Tibial nerve (tissue), 4 donors: Measurements from ENCODE around the gene CLASP2. TPM values are rescaled to one million over a fixed set of nuclear protein-coding genes. Genes with fewer than 3 reads are reported as not detected.

Source experiments
- DNase-seq, 2 donors: peaks; one replicate each; pipeline ENCODE4 v3.0.0-alpha.2; 2019; ENCODE audit warnings: low spot score in 2 of 2
- H3K27ac ChIP-seq, 4 donors: fragments of 200-600 bp; sonication (generic) in 3 of 4; one replicate each; pipeline ENCODE4 v1.5.1; 2017 to 2019; ENCODE audit warnings: mild to moderate bottlenecking in 1 of 4
- H3K27me3 ChIP-seq, 2 donors: fragments of 200-600 bp; sonication (generic) in 1 of 2; one replicate each; pipeline versions ENCODE4 v1.5.1 to v1.6.0; 2017 to 2019
- H3K36me3 ChIP-seq, 3 donors: fragments of 200-600 bp; sonication (generic); one replicate each; pipeline ENCODE4 v1.5.1; 2018 to 2019
- H3K4me1 ChIP-seq, 4 donors: fragments of 200-600 bp; sonication (generic) in 3 of 4; one replicate each; pipeline ENCODE4 v1.5.1; 2017 to 2019
- H3K4me3 ChIP-seq, 4 donors: fragments of 200-600 bp; sonication (generic) in 3 of 4; one replicate each; pipeline ENCODE4 v1.5.1; 2017 to 2019; ENCODE audit warnings: mild to moderate bottlenecking in 1 of 4, moderate library complexity in 1 of 4
- H3K9me3 ChIP-seq, 4 donors: fragments of 200-600 bp; sonication (generic) in 3 of 4; one replicate each; pipeline ENCODE4 v1.5.1; 2017 to 2019
- CTCF ChIP-seq, 5 experiments: fragments of 200-600 bp in 3 of 5; fragments of 450-650 bp in 2 of 5; sonication (generic) in 3 of 5; IDR thresholded peaks; one replicate each; pipeline ENCODE4 v1.5.1; 2016 to 2019; ENCODE audit warnings: antibody characterized with exemption in 5 of 5, mild to moderate bottlenecking in 3 of 5, moderate library complexity in 2 of 5
- EP300 ChIP-seq, 2 donors: sonication (generic); formaldehyde crosslinking; IDR thresholded peaks; one replicate each; pipeline ENCODE4 v1.6.1; 2017; ENCODE audit warnings: antibody characterized with exemption in 2 of 2, mild to moderate bottlenecking in 1 of 2
- POLR2A ChIP-seq, 2 donors: fragments of 450-650 bp; IDR thresholded peaks; one replicate each; pipeline ENCODE4 v1.6.1; 2017; ENCODE audit warnings: antibody characterized with exemption in 2 of 2, mild to moderate bottlenecking in 2 of 2, moderate library complexity in 2 of 2
- WGBS, 2 donors: methylation state at CpG; one replicate each; pipeline ENCODE4 v1.1.5; 2018; 5-methylcytosine and 5-hydroxymethylcytosine counted together
- total RNA-seq, 4 donors: library from RNA; depleted of rRNA; stranded (reverse); fragments of >200 nt; gene quantifications; one replicate each; pipeline ENCODE4 v1.1.0, GENCODE V29; 2016

CLASP2 gene
- total RNA-seq, 4 donors from 2014 or later: 95.1 to 161 (median 106) TPM

- 81 to 83% methylated on average over 2 of the region's 2 CpGs for WGBS, 2 donors
- Histone ChIP-seq H3K9me3 (no peaks in the 10 kb centered on the region), H3K27ac (no peak overlapping the region), H3K27me3 (no peaks in the 10 kb centered on the region), H3K4me1 (peaks cover 0 to 40% (median 4%) of the 10 kb centered on the region in 4 donors), H3K4me3 (no peak overlapping the region), H3K36me3 (peaks cover 0 to 26% (median 0%) of the 10 kb centered on the region in 3 donors)
- no peak for TF ChIP-seq POLR2A (IDR thresholded peaks at IDR 0.05)
- no peak for TF ChIP-seq CTCF (IDR thresholded peaks at IDR 0.05)
- no peak for TF ChIP-seq EP300 (IDR thresholded peaks at IDR 0.05)
- no peak for DNase-seq
Measured at GRCh38 chr3:33642806-33643205, 75.2 kb downstream of the CLASP2 start.

GRCh38 chr3:33639889-33640288 is 78.2 kb downstream of the CLASP2 start:
- 84 to 88% methylated on average over 2 of the region's 2 CpGs for WGBS, 2 donors
- Histone ChIP-seq H3K9me3 (no peaks in the 10 kb centered on the region), H3K4me3 (no peak overlapping the region), H3K4me1 (peaks cover 0 to 36% (median 0%) of the 10 kb centered on the region in 4 donors), H3K27ac (no peak overlapping the region), H3K27me3 (no peaks in the 10 kb centered on the region), H3K36me3 (peaks cover 0 to 25% (median 0%) of the 10 kb centered on the region in 3 donors)
- no peak for TF ChIP-seq POLR2A (IDR thresholded peaks at IDR 0.05)
- no peak for TF ChIP-seq EP300 (IDR thresholded peaks at IDR 0.05)
- DNase-seq: no peak

GRCh38 chr3:33637482-33637881 is 80.6 kb downstream of the CLASP2 start:
- H3K27me3 ChIP-seq: no peaks in the 10 kb centered on the region
- TF ChIP-seq POLR2A (IDR thresholded peaks at IDR 0.05) (no peak), CTCF (IDR thresholded peaks at IDR 0.05) (no peak), EP300 (IDR thresholded peaks at IDR 0.05) (no peak)
- H3K4me1 ChIP-seq: peaks cover 0 to 19% (median 0%) of the 10 kb centered on the region in 4 donors
- no peaks in the 10 kb centered on the region for H3K9me3 ChIP-seq
- no peak for DNase-seq
- H3K4me3 ChIP-seq: no peak overlapping the region
- WGBS, 2 donors: 75 to 81% methylated on average over 5 of the region's 5 CpGs
- H3K36me3 ChIP-seq: peaks cover 0 to 23% (median 0%) of the 10 kb centered on the region in 3 donors
- no peak overlapping the region for H3K27ac ChIP-seq

- Histone ChIP-seq H3K9me3 (no peaks in the 10 kb centered on the region), H3K4me3 (no peak overlapping the region), H3K27me3 (no peaks in the 10 kb centered on the region), H3K36me3 (peaks cover 0 to 23% (median 0%) of the 10 kb centered on the region in 3 donors), H3K4me1 (peaks cover 0 to 16% (median 0%) of the 10 kb centered on the region in 4 donors), H3K27ac (peak overlapping the region in 1 of 4 donors; percentile 13)
- WGBS, 2 donors: 51 to 57% methylated on average over 6 of the region's 6 CpGs
- TF ChIP-seq CTCF (IDR thresholded peaks at IDR 0.05): peak; percentile 50 to 73 (median 62)
- TF ChIP-seq POLR2A (IDR thresholded peaks at IDR 0.05): no peak
- DNase-seq: peak in 1 of 2 donors; percentile 12
Measured at GRCh38 chr3:33636125-33636850, 81.8 kb downstream of the CLASP2 start.

- Histone ChIP-seq H3K4me1 (peaks cover 0 to 17% (median 0%) of the 10 kb centered on the region in 4 donors), H3K9me3 (no peaks in the 10 kb centered on the region), H3K4me3 (no peak overlapping the region), H3K36me3 (peaks cover 0 to 23% (median 0%) of the 10 kb centered on the region in 3 donors), H3K27me3 (no peaks in the 10 kb centered on the region), H3K27ac (no peak overlapping the region)
- no peak for TF ChIP-seq CTCF (IDR thresholded peaks at IDR 0.05)
- no peak for TF ChIP-seq EP300 (IDR thresholded peaks at IDR 0.05)
- no peak for TF ChIP-seq POLR2A (IDR thresholded peaks at IDR 0.05)
- 79 to 86% methylated on average over 3 of the region's 3 CpGs for WGBS, 2 donors
- DNase-seq: no peak
Measured at GRCh38 chr3:33634262-33634661, 83.8 kb downstream of the CLASP2 start.
